Effector memory CD8-positive, alpha-beta T cell (primary cell): ENCODE measurements around the gene SAG.
"Not testable (repeated sequence)": the region's sequence is repeated elsewhere in the genome, so short reads cannot be mapped to it uniquely, and the experiment has no call there.

Experiments
- ATAC-seq: fragments of 150-1000 bp; cut with Tn5 transposase; replicated peaks from 2 replicates; pipeline ENCODE4 v1.10.0; 2021; ENCODE audit warnings: mild to moderate bottlenecking, moderate library complexity
- DNase-seq, 3 experiments: peaks; one replicate each; pipeline ENCODE4 v3.0.0; 2021
- H3K27ac Mint-ChIP-seq, 2 donors: one replicate each; pipeline ENCODE4 v1.8.0; 2022; ENCODE audit warnings: mild to moderate bottlenecking in 2 of 2, mixed read lengths in 2 of 2, moderate library complexity in 2 of 2
- H3K27me3 Mint-ChIP-seq, 2 donors: one replicate each; pipeline ENCODE4 v1.8.0; 2022; ENCODE audit warnings: mixed read lengths in 2 of 2
- H3K36me3 Mint-ChIP-seq: one replicate; pipeline ENCODE4 v1.8.0; 2022; ENCODE audit warnings: mild to moderate bottlenecking, moderate library complexity, mixed read lengths; ENCODE audit not compliant: insufficient read depth
- H3K4me1 Mint-ChIP-seq, 2 donors: one replicate each; pipeline ENCODE4 v1.8.0; 2022; ENCODE audit warnings: low read depth in 2 of 2, mixed read lengths in 2 of 2
- H3K4me3 Mint-ChIP-seq, 2 donors: one replicate each; pipeline ENCODE4 v1.8.0; 2022; ENCODE audit warnings: mild to moderate bottlenecking in 2 of 2, mixed read lengths in 2 of 2, moderate library complexity in 2 of 2
- H3K9me3 Mint-ChIP-seq, 2 donors: one replicate each; pipeline ENCODE4 v1.8.0; 2022; ENCODE audit warnings: mixed read lengths in 2 of 2

The SAG gene

DNA sequence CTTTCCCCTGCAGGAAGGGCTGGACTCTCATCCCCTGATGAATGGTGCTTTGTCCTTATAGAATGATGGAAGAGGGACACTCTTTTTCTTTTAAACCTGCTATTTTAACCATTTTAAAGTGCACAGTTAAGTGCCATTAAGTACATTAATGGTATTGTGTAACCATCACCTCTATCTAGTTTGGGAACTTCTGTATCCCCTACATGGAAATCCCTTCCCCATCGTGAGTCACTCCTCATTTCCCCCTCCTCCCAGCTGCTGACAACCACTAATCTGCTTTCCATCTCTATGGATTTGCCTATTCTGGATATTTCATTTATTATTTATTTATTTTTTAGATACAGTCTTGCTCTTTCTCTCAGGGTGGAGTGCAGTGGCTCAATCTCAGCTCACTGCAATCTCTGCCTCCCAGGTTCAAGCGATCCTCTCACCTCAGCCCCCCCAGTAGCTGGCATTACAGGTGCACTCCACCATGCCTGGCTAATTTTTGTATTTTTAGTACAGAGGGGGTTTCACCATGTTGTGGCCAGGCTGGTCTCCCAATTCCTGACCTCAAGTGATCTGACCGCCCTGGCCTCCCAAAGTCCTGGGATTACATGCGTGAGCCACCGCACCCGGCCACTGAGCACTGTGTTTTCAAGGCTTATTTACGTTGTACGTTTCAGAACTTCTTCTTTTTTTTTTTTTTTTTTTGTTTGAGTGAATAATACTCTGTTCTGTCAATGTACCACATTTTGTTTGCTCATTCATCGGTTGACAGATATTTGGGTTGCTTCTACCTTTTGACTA is 62.5 kb downstream of the SAG start:
- no peaks in the 10 kb centered on the region for H3K27me3 Mint-ChIP-seq
- no peaks in the 10 kb centered on the region for H3K9me3 Mint-ChIP-seq
- peak overlapping the region in 1 of 2 donors; percentile 6 for H3K4me3 Mint-ChIP-seq
- H3K4me1 Mint-ChIP-seq: peaks cover 30 to 44% of the 10 kb centered on the region in 2 donors
- H3K36me3 Mint-ChIP-seq: peaks cover 44% of the 10 kb centered on the region
- peak overlapping the region in 1 of 2 donors; percentile 50 for H3K27ac Mint-ChIP-seq
- ATAC-seq (no peak), DNase-seq (no peak)

DNA sequence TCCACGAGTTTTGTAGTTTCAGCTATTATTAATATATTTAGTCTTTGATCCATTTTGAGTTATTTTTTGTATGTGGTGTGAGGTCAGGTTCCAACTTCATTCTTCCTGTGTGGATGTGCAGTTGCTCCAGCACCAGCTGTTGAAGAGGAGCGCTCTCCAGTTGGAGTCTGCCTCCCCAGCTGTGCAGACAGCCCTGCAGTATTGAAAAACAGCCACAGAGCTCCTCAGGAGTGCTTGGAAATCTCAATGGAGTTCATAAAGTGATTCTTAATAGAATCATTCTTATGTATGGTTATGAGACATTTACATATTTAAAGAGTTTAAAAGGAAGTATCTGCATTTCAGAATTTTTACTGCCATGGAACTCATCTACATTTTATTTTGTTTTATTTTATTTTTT is 64.0 kb downstream of the SAG start:
- ATAC-seq (no peak), DNase-seq (no peak)
- Mint-ChIP-seq H3K4me3 (no peak overlapping the region), H3K36me3 (peaks cover 45% of the 10 kb centered on the region), H3K27ac (peak overlapping the region; percentile 5 to 67), H3K4me1 (peaks cover 23 to 39% of the 10 kb centered on the region in 2 donors), H3K27me3 (no peaks in the 10 kb centered on the region), H3K9me3 (no peaks in the 10 kb centered on the region)

DNA sequence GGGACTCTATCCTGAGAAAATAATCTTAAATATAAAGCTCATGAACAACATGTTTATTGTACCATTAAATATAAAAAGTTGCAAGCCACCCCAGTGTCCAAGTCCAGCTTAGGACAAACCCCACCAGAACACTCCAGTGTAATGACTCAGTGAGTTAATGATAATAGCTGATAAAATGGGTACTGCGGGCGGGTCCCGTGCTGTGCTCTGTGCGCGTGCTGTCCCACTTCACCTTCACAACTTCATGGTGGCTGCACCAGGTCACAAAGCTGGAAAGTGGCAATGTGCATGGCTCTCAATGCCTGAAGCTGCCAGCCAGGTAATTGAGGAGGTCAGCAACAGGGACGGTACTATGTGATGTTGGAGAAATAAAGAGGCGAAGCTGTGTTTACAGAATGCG is 65.2 kb downstream of the SAG start:
- H3K9me3 Mint-ChIP-seq: no peaks in the 10 kb centered on the region
- H3K27me3 Mint-ChIP-seq: no peaks in the 10 kb centered on the region
- H3K27ac Mint-ChIP-seq: no peak overlapping the region
- H3K4me1 Mint-ChIP-seq: peaks cover 20 to 37% of the 10 kb centered on the region in 2 donors
- peaks cover 44% of the 10 kb centered on the region for H3K36me3 Mint-ChIP-seq
- no peak for DNase-seq
- ATAC-seq: no peak
- no peak overlapping the region for H3K4me3 Mint-ChIP-seq

DNA sequence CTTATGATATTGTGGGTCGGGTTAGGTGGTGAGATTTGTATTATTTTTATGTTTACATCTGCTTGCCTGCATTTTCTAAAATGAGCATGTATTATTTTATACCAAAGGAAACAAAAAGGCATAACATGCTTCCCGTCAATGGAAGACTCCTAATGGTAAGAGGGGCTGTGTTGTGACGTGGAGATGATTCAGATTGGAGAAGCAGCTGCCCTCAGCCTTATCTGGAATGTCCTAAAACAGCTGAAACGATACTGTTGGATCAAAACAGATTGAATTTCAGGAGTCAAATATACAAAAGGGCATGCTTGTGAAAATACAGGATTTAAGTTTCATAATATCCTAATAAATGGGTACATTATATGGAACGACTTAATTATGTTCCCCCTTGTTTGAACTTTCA is 65.7 kb downstream of the SAG start:
- no peak for ATAC-seq
- Mint-ChIP-seq H3K4me3 (no peak overlapping the region), H3K36me3 (peaks cover 44% of the 10 kb centered on the region), H3K9me3 (no peaks in the 10 kb centered on the region), H3K27ac (no peak overlapping the region), H3K27me3 (no peaks in the 10 kb centered on the region), H3K4me1 (peaks cover 20 to 35% of the 10 kb centered on the region in 2 donors)
- DNase-seq: no peak

DNA sequence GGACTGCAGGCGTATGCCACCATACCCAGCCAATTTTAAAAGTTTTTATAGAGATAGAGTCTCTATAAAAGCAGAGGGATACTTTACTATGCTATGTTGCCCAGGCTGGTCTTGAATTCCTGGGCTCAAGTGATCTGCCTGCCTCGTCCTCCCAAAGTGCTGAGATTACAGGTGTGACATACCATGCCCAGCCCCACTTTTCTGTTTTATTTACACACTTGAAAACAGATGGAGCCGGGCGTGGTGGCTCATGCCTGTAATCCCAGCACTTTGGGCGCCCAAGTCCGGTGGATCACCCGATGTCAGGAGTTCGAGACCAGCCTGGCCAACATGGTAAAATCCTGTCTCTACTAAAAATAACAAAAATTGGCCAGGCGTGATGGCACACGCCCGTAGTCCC is 67.2 kb downstream of the SAG start:
- H3K4me3 Mint-ChIP-seq, DNase-seq, H3K27me3 Mint-ChIP-seq, ATAC-seq, H3K9me3 Mint-ChIP-seq: not testable (repeated sequence)
- peak overlapping the region in 1 of 2 donors; percentile 53 for H3K27ac Mint-ChIP-seq
- peaks cover 41% of the 10 kb centered on the region for H3K36me3 Mint-ChIP-seq
- peaks cover 22 to 36% of the 10 kb centered on the region in 2 donors for H3K4me1 Mint-ChIP-seq

DNA sequence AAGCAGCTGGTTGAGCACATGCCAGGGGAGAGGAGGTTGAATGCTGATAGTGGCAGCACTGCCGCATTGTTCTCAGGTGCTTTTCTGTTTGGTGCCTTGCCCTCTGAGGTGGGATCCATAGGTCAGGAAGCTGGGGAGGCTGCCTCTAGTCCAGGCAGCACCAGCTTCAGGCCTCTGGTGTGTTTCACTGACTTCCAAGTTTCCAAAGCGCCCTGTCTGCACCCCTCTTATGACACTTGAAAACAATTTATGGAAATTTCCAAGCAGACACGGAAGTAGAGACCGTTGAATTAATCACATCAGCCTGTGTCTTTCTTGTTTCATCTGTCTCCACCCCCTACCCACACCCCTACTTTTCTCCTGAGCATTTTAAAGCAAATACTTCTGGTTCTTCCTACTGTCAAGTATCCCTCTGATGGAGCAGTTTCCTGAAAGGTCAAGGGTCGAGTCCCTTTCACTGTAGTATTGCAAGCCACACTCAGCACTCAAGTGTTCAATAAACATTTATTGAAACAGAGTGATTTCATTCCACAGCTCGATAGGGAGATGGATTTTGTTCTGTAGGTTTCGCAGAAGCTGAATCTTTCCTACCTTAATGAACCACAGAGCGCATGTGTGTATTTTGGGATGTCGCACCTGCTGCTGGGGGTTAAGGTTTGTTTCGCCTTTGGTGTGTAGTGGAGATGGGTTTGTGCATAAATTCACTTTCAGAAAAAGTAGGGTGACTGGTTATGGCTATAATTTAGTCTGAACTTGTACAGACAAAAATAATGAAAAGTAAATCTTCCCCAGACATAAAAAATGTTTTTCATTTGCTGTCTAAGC is 68.1 kb downstream of the SAG start:
- H3K36me3 Mint-ChIP-seq: peaks cover 41% of the 10 kb centered on the region

DNA sequence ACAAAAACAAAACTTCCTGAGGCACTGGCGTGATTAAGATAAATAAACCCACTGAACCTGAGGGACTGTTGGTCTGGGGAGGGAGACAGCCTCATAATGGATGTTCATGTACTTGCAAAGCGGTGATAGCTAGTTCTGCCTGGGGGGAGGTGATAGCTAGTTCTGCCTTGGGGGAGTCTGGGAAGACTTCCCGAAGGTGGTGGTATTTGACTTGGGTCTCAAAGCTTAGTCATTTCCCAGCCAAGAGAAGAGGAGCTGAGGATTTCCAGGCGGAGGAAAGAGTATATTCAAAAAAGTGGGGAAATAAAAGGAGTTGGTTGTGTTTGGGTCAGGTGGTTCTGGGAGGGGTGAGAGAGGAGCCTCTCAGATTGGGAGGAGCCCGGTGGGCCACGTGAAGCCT is 71.4 kb downstream of the SAG start:
- peaks cover 17% of the 10 kb centered on the region for H3K36me3 Mint-ChIP-seq
- peaks cover 46 to 60% of the 10 kb centered on the region in 2 donors for H3K4me1 Mint-ChIP-seq
- DNase-seq (no peak), ATAC-seq (no peak)
- no peak overlapping the region for H3K4me3 Mint-ChIP-seq
- H3K27ac Mint-ChIP-seq: peak overlapping the region; percentile 5 to 78
- H3K9me3 Mint-ChIP-seq: no peaks in the 10 kb centered on the region
- no peaks in the 10 kb centered on the region for H3K27me3 Mint-ChIP-seq

More for the DNA sequence above, 68.1 kb downstream of the SAG start:
- ATAC-seq (no peak), DNase-seq (no peak)
- H3K27me3 Mint-ChIP-seq: no peaks in the 10 kb centered on the region
- peak overlapping the region in 1 of 2 donors; percentile 36 for H3K27ac Mint-ChIP-seq
- no peaks in the 10 kb centered on the region for H3K9me3 Mint-ChIP-seq
- H3K4me1 Mint-ChIP-seq: peaks cover 30 to 43% of the 10 kb centered on the region in 2 donors
- no peak overlapping the region for H3K4me3 Mint-ChIP-seq

DNA sequence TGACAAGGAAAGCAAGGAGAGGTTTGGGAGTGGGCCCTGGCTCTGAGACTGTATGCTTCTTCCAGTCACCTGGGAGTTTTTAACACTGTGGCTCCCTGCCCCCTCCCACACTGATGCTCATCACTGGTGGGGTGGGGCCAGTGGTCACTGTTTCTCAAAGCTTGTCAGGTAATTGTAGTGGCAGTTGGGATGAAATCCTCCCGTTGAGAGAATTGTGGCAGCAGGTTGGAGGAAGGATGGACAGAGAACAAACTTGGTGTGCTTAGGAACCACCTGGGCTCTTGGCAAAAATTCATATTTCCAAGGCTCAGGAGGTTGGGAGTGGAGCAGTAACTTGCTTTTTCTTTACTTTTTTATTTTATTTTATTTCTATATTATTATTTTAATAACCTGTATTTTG is 71.8 kb downstream of the SAG start:
- no peak for DNase-seq
- Mint-ChIP-seq H3K4me1 (peaks cover 50 to 64% of the 10 kb centered on the region in 2 donors), H3K27ac (peak overlapping the region; percentile 5 to 78), H3K27me3 (no peaks in the 10 kb centered on the region), H3K36me3 (peaks cover 15% of the 10 kb centered on the region), H3K9me3 (no peaks in the 10 kb centered on the region), H3K4me3 (no peak overlapping the region)
- no peak for ATAC-seq

DNA sequence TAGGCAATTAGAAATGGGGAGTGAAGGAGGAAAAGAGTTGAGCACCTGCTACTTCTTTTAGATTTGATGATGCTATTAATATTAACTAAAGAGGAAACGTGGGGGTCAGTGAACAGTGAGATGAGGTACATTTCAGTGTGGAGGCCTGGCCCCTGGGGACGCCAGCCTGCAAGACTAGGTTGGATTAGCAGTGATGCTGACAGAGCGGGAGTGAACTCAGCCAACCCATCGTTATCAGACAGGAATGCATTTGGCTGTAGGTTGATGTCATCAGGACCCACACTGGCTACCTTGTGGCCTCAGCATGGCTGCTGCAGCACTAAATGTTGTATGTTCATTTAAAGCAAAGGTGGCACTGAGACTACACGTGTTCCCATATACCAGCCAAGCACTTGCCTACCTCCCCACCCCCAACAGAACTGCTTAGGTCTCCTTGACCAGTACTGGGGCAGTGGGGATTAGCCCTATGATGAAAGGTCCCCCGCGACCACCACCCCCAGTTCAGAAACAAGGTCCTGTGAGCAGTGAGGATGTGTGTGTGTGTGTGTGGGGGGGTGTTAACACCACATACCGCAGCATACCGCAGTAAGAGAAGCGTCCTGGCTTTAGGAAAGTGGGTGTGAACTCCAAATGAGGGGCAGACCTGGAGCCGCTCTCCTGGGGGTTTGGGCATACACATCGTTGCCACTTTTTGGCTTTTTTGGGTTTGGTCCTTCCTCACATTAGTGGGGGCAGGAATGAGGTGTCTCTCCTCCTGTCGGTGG is 72.7 kb downstream of the SAG start:
- Mint-ChIP-seq H3K4me3 (peak overlapping the region; percentile 45 to 56), H3K27me3 (no peaks in the 10 kb centered on the region), H3K36me3 (peaks cover 11% of the 10 kb centered on the region), H3K27ac (peak overlapping the region; percentile 5 to 64), H3K4me1 (peaks cover 59 to 73% of the 10 kb centered on the region in 2 donors), H3K9me3 (no peaks in the 10 kb centered on the region)
- DNase-seq: no peak
- ATAC-seq: peak; percentile 51

DNA sequence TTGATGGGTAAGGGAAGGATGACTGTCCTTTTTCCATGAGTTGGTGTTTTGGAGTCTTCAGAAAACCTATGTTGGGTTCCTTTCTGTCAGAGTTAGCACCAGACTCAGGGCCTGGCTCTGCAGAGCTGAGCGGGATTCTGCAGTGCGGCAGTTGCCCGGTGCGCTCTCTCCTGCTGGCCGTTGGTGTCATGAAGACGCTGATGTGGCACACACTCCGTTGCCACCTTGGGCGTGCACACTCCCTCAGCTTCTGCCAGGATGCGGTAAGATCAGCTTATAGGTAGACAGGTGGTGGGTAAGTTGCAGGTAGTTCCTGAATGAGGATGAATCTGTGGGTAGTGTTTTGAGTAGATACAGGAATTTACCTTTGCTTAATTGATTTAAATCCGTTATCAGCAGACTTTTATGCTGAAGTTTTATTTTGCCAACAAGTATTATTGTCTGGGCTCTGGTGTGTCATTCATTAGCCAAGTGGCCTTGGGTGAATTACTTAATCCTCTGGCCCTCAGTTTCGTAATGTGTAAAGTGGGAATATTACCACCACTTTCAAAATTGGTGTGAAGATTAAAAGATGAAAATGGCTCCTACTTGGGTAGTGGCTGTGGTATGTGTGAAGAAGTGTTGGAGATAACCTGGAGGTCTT is 73.5 kb downstream of the SAG start:
- peaks cover 64 to 76% of the 10 kb centered on the region in 2 donors for H3K4me1 Mint-ChIP-seq
- H3K27ac Mint-ChIP-seq: peak overlapping the region; percentile 5 to 64
- no peaks in the 10 kb centered on the region for H3K27me3 Mint-ChIP-seq
- peak overlapping the region; percentile 45 to 56 for H3K4me3 Mint-ChIP-seq
- H3K36me3 Mint-ChIP-seq: peaks cover 8% of the 10 kb centered on the region
- no peaks in the 10 kb centered on the region for H3K9me3 Mint-ChIP-seq
- ATAC-seq: no peak
- no peak for DNase-seq

DNA sequence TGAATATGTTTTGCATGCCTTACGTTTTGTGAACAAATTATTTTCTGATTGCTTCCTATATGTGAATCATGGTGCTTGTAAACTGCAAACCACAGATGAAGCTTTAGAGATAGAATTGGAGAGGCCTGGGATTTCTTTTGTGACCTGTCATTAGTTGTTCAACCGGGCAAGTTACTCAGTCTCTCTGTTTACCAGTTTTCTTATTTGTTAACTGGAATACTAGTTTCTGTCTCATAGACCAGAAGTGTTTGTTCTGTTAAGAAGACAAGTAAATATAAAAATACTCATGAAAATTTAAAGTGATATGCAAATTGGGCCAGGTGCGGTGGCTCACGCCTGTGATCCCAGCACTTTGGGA is 74.0 kb downstream of the SAG start:
- Mint-ChIP-seq H3K4me1 (peaks cover 67 to 79% of the 10 kb centered on the region in 2 donors), H3K27me3 (no peaks in the 10 kb centered on the region)

DNA sequence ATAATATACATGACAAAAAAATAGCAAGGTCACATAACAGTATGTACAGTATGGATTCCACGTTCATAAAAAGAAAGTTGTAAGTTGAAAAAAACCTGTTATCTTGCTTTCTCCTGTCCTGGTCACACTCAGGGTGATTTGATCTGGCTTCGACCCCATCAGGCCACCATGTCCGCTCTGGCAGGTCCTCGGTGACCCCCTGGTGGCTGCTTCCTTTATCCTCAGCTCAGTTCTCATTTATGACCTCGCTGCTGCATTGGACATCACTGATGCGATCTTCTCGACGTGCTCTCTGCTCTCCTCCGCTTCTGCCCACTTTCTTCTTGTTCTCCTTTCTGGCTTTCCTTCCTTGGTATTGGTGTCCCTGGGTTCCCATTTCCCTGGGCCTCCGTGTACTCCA is 76.4 kb downstream of the SAG start:
- H3K36me3 Mint-ChIP-seq: peaks cover 12% of the 10 kb centered on the region
- H3K9me3 Mint-ChIP-seq: no peaks in the 10 kb centered on the region
- no peak for ATAC-seq
- no peaks in the 10 kb centered on the region for H3K27me3 Mint-ChIP-seq
- H3K4me1 Mint-ChIP-seq: peaks cover 71 to 79% of the 10 kb centered on the region in 2 donors
- peak overlapping the region in 1 of 2 donors; percentile 81 for H3K4me3 Mint-ChIP-seq
- H3K27ac Mint-ChIP-seq: peak overlapping the region; percentile 85 to 93
- no peak for DNase-seq

More for the DNA sequence above, 74.0 kb downstream of the SAG start:
- Mint-ChIP-seq H3K9me3 (no peaks in the 10 kb centered on the region), H3K4me3 (peak overlapping the region; percentile 45 to 56), H3K36me3 (peaks cover 6% of the 10 kb centered on the region), H3K27ac (peak overlapping the region; percentile 5 to 54)
- DNase-seq: no peak
- ATAC-seq: no peak
